Activated naive CD8-positive, alpha-beta T cell (primary cell): ENCODE measurements around the gene ANO4.

Source experiments
- H3K27ac Mint-ChIP-seq: one replicate; pipeline ENCODE4 v1.8.0; 2021; ENCODE audit warnings: mixed read lengths
- H3K27me3 Mint-ChIP-seq: one replicate; pipeline ENCODE4 v1.8.0; 2021; ENCODE audit warnings: mixed read lengths
- H3K36me3 Mint-ChIP-seq: one replicate; pipeline ENCODE4 v1.8.0; 2021; ENCODE audit warnings: mixed read lengths
- H3K4me1 Mint-ChIP-seq: one replicate; pipeline ENCODE4 v1.8.0; 2021; ENCODE audit warnings: low read depth, mixed read lengths
- H3K4me3 Mint-ChIP-seq: one replicate; pipeline ENCODE4 v1.8.0; 2021; ENCODE audit warnings: mild to moderate bottlenecking, mixed read lengths
- H3K9me3 Mint-ChIP-seq: one replicate; pipeline ENCODE4 v1.8.0; 2021; ENCODE audit warnings: low read depth, mixed read lengths

The ANO4 gene

GRCh38 chr12:100875771-100876170, 81.2 kb downstream of the ANO4 start:
- peaks cover 3% of the 10 kb centered on the region for H3K27me3 Mint-ChIP-seq
- H3K4me1 Mint-ChIP-seq = no peaks in the 10 kb centered on the region
- no peaks in the 10 kb centered on the region for H3K36me3 Mint-ChIP-seq
- no peak overlapping the region for H3K27ac Mint-ChIP-seq
- peaks cover 12% of the 10 kb centered on the region for H3K9me3 Mint-ChIP-seq
- no peak overlapping the region for H3K4me3 Mint-ChIP-seq

DNA sequence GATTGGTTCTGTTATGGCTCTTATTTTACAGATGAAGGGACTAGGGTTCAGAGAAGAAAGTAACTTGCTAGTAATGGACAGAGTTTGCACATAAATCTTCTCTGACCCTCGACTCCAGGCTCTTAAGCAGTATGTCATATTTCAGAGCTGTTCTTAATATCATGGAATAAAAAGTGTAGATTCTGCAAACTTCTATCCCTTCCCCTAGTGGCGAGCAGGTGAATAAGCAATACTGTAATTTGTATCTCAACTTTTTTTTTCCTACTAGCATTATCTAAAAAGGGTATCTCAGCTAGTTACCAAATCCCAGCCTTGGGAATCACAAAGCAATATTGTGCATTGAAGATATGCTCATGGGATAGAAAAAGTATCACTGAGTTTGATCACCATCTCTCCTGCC, 83.2 kb downstream of the ANO4 start:
- H3K9me3 Mint-ChIP-seq = peaks cover 12% of the 10 kb centered on the region
- H3K27me3 Mint-ChIP-seq = peaks cover 3% of the 10 kb centered on the region
- H3K4me1 Mint-ChIP-seq = no peaks in the 10 kb centered on the region
- H3K27ac Mint-ChIP-seq = no peak overlapping the region
- H3K36me3 Mint-ChIP-seq = no peaks in the 10 kb centered on the region
- H3K4me3 Mint-ChIP-seq = no peak overlapping the region

- no peaks in the 10 kb centered on the region for H3K9me3 Mint-ChIP-seq
- peaks cover 3% of the 10 kb centered on the region for H3K27me3 Mint-ChIP-seq
- no peaks in the 10 kb centered on the region for H3K36me3 Mint-ChIP-seq
- H3K27ac Mint-ChIP-seq = no peak overlapping the region
- no peak overlapping the region for H3K4me3 Mint-ChIP-seq
- H3K4me1 Mint-ChIP-seq = no peaks in the 10 kb centered on the region
Observed at GRCh38 chr12:100895192-100895591, 100.6 kb downstream of the ANO4 start.

DNA sequence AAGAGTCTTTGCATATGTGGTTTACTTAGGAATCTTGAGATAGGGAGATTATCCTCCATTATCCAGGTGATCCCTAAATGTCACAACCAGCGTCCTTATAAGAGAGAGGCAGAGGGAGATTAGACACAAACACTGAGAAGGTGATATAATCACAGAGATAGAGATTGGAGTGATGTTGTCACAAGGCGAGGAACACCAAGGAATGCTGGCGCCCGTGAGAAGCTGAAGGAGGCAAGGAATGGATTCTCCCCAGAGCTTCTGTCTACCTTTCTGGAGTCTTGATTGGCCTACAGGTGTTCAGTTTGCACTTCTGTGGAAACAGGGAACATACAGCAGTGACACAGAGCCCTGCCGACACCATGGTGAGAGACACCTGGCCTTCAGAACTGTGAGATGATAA, 101.6 kb downstream of the ANO4 start:
- no peak overlapping the region for H3K4me3 Mint-ChIP-seq
- no peak overlapping the region for H3K27ac Mint-ChIP-seq

DNA sequence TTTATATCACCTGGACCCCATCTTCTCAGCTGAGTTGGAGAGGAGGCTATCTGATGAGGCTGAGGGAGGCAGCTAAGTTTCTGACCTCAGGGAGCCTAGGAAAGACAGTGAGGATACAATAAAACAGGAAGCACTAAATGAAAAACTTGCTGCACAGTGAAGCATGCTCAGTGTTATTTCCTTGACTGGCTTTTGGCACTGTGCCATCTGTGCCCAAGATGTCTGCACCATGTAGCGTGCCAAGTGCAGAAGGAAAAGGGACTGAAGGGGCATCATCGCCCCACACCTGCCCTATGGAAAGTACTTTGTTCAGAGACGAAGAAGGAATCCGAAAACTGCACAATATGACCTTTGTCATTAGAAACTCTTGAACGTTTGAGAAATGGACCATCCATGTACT, 102.7 kb downstream of the ANO4 start:
- no peaks in the 10 kb centered on the region for H3K36me3 Mint-ChIP-seq

More for the DNA sequence above, 101.6 kb downstream of the ANO4 start:
- Mint-ChIP-seq H3K27me3 (peaks cover 3% of the 10 kb centered on the region), H3K36me3 (no peaks in the 10 kb centered on the region), H3K4me1 (no peaks in the 10 kb centered on the region), H3K9me3 (no peaks in the 10 kb centered on the region)

GRCh38 chr12:100899301-100899700, 104.7 kb downstream of the ANO4 start:
- H3K27me3 Mint-ChIP-seq = peaks cover 3% of the 10 kb centered on the region
- no peaks in the 10 kb centered on the region for H3K4me1 Mint-ChIP-seq
- H3K27ac Mint-ChIP-seq = no peak overlapping the region
- no peaks in the 10 kb centered on the region for H3K36me3 Mint-ChIP-seq
- H3K4me3 Mint-ChIP-seq = no peak overlapping the region
- no peaks in the 10 kb centered on the region for H3K9me3 Mint-ChIP-seq

More for the DNA sequence above, 102.7 kb downstream of the ANO4 start:
- peaks cover 3% of the 10 kb centered on the region for H3K27me3 Mint-ChIP-seq
- no peaks in the 10 kb centered on the region for H3K4me1 Mint-ChIP-seq
- no peak overlapping the region for H3K4me3 Mint-ChIP-seq
- H3K9me3 Mint-ChIP-seq = no peaks in the 10 kb centered on the region
- no peak overlapping the region for H3K27ac Mint-ChIP-seq

GRCh38 chr12:100900808-100901207, 106.2 kb downstream of the ANO4 start:
- Mint-ChIP-seq H3K36me3 (no peaks in the 10 kb centered on the region), H3K27ac (no peak overlapping the region), H3K9me3 (no peaks in the 10 kb centered on the region), H3K4me1 (no peaks in the 10 kb centered on the region), H3K27me3 (peaks cover under 1% of the 10 kb centered on the region), H3K4me3 (no peak overlapping the region)

DNA sequence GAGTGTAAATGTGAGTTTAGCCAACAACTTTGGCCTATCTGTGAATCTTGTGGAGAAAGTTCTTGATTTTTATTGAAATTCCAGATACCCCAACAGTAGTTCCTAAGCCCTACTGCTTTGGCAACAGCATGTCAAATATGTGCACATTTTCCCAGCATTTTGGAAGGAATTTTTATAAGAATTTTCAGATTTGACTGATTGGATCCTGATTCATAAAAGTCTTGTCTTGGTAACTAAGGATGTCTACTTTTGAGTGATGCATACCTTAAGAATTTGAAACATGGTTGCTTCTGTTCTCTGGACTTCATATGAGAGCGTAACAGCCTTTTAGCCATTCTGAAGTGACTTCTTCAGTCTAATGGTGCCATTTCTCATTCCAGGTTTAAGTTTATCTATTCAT, 106.7 kb downstream of the ANO4 start:
- Mint-ChIP-seq H3K27ac (no peak overlapping the region), H3K9me3 (no peaks in the 10 kb centered on the region), H3K4me1 (no peaks in the 10 kb centered on the region), H3K27me3 (no peaks in the 10 kb centered on the region), H3K4me3 (no peak overlapping the region), H3K36me3 (no peaks in the 10 kb centered on the region)

DNA sequence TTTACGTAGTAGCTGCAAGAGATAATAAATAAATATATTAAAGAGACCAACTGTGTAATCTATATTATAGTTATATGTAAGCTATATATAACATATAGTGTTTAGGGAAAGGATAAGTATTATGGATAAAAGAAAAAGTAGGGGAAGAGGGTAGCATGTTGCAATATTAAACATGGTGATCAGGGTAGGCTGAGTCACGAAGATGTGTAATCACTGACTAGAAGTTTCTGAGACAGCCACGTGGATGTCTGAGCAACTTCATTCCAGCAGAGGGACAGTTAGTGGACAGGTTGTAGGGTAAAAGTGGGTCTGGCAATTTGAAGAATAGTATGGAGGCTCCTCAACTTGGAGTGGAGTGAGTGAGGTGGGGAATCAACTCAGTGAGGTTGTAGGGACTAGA, 109.7 kb downstream of the ANO4 start:
- H3K9me3 Mint-ChIP-seq = no peaks in the 10 kb centered on the region
- no peaks in the 10 kb centered on the region for H3K27me3 Mint-ChIP-seq
- H3K36me3 Mint-ChIP-seq = no peaks in the 10 kb centered on the region
- H3K4me3 Mint-ChIP-seq = no peak overlapping the region
- H3K4me1 Mint-ChIP-seq = no peaks in the 10 kb centered on the region
- H3K27ac Mint-ChIP-seq = no peak overlapping the region

GRCh38 chr12:100908501-100908900, 113.9 kb downstream of the ANO4 start:
- H3K36me3 Mint-ChIP-seq = no peaks in the 10 kb centered on the region

GRCh38 chr12:100913872-100914592, 119.5 kb downstream of the ANO4 start:
- Mint-ChIP-seq H3K9me3 (no peaks in the 10 kb centered on the region), H3K27me3 (no peaks in the 10 kb centered on the region), H3K36me3 (no peaks in the 10 kb centered on the region), H3K4me1 (no peaks in the 10 kb centered on the region), H3K4me3 (no peak overlapping the region), H3K27ac (no peak overlapping the region)

More at GRCh38 chr12:100908501-100908900, 113.9 kb downstream of the ANO4 start:
- no peaks in the 10 kb centered on the region for H3K27me3 Mint-ChIP-seq
- H3K4me3 Mint-ChIP-seq = no peak overlapping the region
- H3K27ac Mint-ChIP-seq = no peak overlapping the region
- H3K9me3 Mint-ChIP-seq = no peaks in the 10 kb centered on the region
- no peaks in the 10 kb centered on the region for H3K4me1 Mint-ChIP-seq

DNA sequence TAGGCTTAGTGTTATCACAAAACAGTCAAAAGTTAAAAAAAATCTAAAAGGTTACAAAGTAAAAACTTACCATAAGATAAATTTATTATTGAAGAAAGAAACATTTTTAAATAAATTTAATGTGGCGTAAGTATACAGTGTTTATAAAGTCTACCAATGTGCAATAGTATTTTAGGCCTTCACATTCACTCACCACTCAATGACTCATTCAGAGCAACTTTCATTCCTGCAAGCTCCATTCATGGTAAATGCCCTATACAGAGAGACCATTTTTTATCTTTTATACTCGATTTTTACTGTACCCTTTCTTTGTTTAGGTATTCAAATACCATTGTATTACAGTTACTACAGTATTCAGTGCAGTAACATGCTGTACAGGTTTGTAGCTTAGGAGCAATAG, 124.5 kb downstream of the ANO4 start:
- Mint-ChIP-seq H3K36me3 (no peaks in the 10 kb centered on the region), H3K4me3 (no peak overlapping the region), H3K27me3 (no peaks in the 10 kb centered on the region), H3K27ac (no peak overlapping the region), H3K4me1 (no peaks in the 10 kb centered on the region), H3K9me3 (no peaks in the 10 kb centered on the region)

GRCh38 chr12:100920493-100920892, 125.9 kb downstream of the ANO4 start:
- Mint-ChIP-seq H3K36me3 (no peaks in the 10 kb centered on the region), H3K27me3 (no peaks in the 10 kb centered on the region), H3K9me3 (no peaks in the 10 kb centered on the region), H3K4me1 (no peaks in the 10 kb centered on the region), H3K27ac (no peak overlapping the region), H3K4me3 (no peak overlapping the region)

DNA sequence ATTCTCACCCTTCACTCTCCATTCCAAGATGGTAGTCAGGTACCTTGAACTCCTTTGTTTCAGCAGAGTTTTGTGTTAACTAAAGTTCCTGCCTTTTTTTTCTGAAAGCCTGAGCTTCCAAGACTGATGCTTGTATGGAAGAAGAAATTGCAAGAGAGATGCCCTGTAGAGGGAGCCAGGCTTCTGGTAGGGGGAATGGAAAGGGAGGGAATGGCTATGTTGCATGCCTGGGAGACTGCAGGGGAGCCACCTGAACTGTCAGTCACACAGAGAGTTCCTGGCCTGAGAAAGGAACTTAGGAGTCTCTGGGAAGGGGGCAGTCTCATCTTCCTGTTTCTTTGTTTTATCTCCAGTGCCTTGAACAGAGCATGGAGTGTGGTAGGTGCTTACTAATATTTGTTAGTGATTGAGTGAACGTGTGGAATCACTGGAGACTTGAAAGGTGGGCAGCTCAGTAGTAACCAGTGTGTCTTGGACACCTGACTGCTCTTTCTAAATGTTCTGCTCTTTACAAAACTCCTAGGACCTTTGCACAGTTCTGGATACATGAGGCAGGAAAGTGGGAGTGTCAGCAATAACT, 132.2 kb downstream of the ANO4 start:
- no peaks in the 10 kb centered on the region for H3K36me3 Mint-ChIP-seq
- H3K27ac Mint-ChIP-seq = no peak overlapping the region
- no peak overlapping the region for H3K4me3 Mint-ChIP-seq
- H3K27me3 Mint-ChIP-seq = no peaks in the 10 kb centered on the region
- H3K4me1 Mint-ChIP-seq = no peaks in the 10 kb centered on the region
- H3K9me3 Mint-ChIP-seq = no peaks in the 10 kb centered on the region

- Mint-ChIP-seq H3K27ac (no peak overlapping the region), H3K27me3 (no peaks in the 10 kb centered on the region), H3K9me3 (no peaks in the 10 kb centered on the region), H3K36me3 (no peaks in the 10 kb centered on the region), H3K4me1 (no peaks in the 10 kb centered on the region), H3K4me3 (no peak overlapping the region)
Observed at GRCh38 chr12:100927826-100928225, 133.2 kb downstream of the ANO4 start.

- H3K36me3 Mint-ChIP-seq = no peaks in the 10 kb centered on the region
- no peak overlapping the region for H3K4me3 Mint-ChIP-seq
- H3K4me1 Mint-ChIP-seq = no peaks in the 10 kb centered on the region
- no peak overlapping the region for H3K27ac Mint-ChIP-seq
- no peaks in the 10 kb centered on the region for H3K27me3 Mint-ChIP-seq
- no peaks in the 10 kb centered on the region for H3K9me3 Mint-ChIP-seq
Observed at GRCh38 chr12:100932571-100932970, 138.0 kb downstream of the ANO4 start.
